GM21529 (cell line): Measurements from ENCODE around the gene PRKG1.

Experiments used
- ATAC-seq: cut with Tn5 transposase; IDR thresholded peaks from one replicate; pipeline ENCODE4 v1.9.1; 2021; ENCODE audit not compliant: unreplicated experiment

PRKG1 gene

GRCh38 chr10:51074238-51075028, at the start of gene PRKG1:
PRKG1 (plus strand) TSS chr10:51074487.
- ATAC-seq: no peak

GRCh38 chr10:51028420-51028819, 45.9 kb upstream of the PRKG1 start:
- ATAC-seq: no peak

DNA sequence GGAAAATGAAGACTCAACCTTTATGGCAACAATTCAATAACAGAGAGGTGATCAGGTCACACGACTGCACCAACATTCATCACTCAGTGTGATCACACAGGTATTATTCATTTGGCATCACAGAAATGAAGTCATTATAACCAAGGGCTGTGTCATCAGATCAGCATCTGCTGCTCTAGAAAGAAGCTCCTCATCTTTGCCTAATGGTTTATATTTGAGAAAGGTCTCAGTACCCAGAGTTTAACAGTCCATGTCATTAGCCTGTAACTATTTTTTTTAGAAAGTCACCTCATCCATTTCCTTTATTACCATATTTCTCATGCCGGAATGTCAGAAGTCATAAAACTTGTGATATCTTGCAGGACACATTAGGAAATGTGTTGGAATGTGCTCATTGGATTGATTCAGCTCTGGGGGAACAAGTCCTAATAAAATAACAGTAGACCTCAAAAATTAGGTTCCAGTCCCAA, 45.1 kb upstream of the PRKG1 start:
- no peak for ATAC-seq

DNA sequence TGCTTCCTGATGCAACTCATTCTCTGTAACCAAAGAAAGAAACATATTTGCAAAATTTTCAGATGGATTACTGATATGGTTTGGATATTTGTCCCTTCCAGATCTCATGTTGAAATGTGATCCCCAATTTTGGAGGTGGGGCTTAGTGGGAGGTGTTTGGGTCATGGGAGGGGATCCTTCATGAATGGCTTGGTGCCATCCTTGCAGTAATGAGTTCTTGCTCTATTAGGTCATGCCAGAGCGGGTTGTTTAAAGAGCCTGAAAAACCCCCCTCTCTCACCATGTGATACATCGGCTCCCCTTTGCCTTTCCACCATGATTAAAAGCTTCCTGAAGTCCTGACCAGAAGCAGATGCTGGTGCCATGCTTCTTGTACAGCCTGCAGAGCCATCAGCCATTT, 43.8 kb upstream of the PRKG1 start:
- ATAC-seq: no peak

- ATAC-seq: no peak
Observed at GRCh38 chr10:51031950-51032349, 42.3 kb upstream of the PRKG1 start.

DNA sequence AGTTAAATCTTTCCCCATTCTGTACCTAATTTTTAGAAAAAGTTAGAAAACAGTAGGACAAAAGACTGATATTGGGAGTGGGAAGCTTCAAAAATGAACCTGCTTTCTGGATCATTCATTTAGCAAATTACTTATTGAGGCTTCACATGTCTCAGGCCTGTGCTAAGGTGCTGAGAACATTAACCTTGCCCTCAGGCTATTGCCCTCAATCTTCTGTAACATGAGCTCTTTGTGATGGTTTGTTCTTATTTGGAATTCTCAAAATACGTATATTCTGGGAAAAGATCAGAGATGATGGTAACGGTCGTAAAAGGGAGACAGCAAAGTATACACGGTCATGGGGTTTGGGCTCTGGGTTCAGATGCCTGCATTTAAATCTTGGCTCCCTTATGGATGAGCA, 39.5 kb upstream of the PRKG1 start:
- no peak for ATAC-seq

DNA sequence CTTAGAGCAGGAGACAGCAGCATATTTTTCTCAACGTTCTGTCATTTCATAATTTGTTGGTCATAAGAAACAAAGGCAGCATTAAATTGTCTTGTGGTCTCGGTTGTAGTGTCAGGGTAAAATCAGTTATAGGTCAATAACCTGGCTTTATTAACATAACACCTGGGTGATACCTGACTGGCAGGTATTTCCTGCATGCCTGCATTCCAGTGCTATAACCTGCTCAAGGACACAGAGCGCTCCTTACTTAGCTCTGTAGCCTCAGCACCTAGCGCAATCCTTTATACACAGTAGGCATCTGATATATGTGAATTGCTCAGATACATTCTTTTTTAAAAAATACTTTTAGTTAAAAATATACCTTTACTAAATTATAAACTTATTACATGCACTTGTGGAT, 38.9 kb upstream of the PRKG1 start:
- ATAC-seq: no peak

- no peak for ATAC-seq
Observed at GRCh38 chr10:51045871-51046270, 28.4 kb upstream of the PRKG1 start.

- no peak for ATAC-seq
Observed at GRCh38 chr10:51046654-51047053, 27.6 kb upstream of the PRKG1 start.

DNA sequence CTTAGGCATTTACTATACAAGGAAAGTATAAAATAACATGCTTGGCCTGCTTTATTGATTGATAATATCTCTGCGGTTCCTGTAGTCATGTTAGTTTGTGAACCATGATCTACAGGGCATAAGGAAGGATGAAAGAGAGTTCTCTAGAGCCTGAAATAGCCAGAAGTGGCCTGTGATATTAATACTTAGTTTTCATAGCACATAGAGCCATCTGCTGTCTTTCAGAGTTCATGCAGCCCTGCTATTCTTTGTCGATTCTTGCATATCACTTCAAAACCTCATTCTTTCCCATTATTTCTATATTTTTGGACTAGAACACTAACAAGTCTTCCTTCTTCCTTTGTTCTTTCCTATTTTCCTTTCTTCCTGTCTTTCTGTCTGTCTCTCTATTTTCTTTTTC, 26.4 kb upstream of the PRKG1 start:
- no peak for ATAC-seq

- ATAC-seq: no peak
Observed at GRCh38 chr10:51048792-51049191, 25.5 kb upstream of the PRKG1 start.

DNA sequence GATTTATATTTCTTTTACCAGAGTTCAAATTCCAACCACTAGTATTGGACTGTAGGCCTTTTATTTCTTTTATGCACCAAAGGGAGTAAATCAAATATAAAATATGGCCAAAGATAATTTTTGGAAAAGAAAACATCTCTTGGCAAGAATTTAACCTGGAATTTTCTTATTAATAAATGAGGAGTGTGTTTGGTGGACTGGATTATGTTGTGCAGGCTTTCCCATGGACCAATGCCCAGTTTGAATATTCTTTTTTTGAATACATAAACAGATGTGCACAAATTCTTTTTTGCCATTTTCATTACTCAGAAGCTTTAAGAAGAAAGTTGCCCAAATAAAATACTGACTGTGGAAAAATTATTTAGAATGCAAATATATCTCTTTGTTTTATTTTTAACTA, 22.1 kb upstream of the PRKG1 start:
- no peak for ATAC-seq

DNA sequence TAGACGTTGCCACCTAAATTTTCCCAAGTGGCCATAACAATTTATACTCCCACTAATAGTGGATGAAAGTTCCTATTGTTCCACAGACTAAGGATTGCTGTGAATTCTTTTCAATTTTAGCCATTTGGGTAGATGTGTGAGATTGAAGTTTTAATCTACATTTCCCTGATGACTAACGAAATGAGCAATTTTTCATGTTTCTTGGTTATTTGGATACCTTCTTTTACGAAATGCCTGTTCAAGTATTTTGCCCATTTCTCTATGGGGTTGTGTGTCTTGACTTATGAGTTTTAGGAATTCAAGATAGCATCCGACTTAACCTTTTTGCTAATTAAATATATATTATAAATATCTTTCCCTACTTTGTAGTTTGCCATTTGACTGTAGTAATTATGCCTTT, 16.4 kb upstream of the PRKG1 start:
- ATAC-seq: no peak

GRCh38 chr10:51063166-51063565, 11.1 kb upstream of the PRKG1 start:
- no peak for ATAC-seq

- ATAC-seq: no peak
Observed at GRCh38 chr10:51063659-51064535, 10.4 kb upstream of the PRKG1 start.

GRCh38 chr10:51066231-51066630, 8.1 kb upstream of the PRKG1 start:
- ATAC-seq: no peak

DNA sequence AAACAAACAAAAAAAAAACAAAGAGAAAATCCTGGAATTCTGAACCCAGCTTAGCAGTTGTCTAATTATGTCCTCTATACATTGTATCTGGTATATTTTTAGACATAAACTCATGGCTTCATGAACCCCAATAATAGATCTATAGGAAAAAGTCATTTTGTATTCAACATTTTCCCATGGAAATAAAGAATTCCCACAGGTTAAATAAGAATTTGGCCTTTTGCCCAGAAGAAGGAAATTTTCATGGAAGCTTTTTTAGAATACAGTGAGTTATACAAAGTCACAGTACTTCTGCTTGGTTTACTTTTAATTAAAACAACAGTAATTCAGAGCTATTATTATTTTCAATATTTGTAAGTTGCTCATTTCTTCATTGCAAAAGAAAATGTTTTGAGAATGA, 2.1 kb upstream of the PRKG1 start:
- ATAC-seq: no peak

- ATAC-seq: no peak
Observed at GRCh38 chr10:51072921-51073434, 1.3 kb upstream of the PRKG1 start.

DNA sequence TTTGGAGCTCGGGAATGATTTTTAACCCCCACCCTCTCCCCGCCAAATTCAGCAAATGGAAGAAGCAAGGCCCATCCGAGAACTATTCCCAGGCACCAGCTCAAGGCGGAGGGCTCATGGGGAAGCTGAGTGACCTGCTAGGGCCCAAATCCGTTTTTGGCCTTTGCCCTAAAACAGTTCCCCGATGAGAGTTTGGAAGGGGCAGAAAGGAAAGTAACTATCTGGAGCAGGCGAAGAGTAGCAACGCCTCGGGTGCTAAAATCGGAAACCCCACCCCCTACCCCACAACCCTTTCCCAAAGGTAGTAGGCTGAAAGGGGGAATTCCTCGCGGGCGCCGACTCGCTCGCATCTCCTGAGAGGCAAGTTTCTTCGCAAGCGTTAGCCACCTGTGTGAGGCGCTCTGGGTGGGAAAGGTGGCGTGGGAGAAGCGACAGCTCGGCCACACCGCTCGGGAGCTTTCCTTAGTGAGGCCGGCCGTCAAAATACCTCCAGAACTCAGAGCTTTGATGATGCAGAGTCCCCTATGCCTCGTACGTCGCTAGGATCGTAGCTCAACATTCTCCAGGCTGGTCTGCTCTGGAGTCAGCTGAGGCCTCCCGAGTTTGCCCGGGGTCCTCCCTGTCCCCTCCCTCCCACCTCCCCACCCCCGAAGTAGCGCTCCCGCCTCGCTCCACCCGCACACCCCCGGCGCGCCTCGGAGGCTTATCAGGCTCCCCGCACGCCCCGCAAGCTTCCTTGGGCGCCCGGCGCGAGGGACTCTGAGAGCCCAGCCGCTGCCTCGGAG, 642 bp upstream of the PRKG1 start:
- ATAC-seq: no peak

DNA sequence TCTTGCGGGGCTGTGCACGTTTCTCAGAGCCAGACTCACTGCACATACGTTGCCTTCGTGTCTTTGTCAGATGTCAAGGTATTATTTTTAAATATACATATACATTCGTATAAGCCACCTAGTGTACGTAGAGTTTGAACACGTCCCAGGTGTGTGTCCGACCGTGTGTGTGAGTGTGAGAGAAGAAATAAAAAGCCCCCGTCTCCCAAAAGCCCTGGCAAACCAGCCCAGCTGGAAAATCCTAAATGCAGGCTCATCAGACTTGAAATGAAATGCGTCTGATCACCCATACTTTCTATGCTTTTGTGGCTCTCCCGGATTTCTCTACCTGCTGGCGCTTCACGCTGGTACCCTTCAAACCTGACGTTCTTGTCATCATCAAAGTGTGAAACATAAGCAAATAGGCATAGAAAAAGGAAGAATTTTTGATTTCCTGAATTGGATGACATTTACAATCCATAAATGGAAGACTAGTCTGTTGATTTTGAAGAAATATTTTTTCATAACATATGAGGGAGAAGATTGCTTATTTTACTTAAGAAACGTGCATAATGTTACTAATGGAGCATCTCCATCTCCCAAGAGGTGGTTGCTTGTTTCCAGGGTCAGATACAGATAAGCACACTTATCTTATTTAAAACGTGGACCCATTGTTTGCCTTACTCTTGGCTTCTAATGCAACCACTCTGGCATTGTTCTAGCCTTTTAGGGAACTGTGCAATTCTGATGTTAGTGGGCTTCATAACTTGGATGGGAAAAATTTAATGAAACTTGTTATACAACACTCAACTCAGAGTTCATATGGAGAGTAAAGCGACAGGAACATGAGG, 971 bp downstream of the PRKG1 start:
- no peak for ATAC-seq
